22Rv1 (cell line): Measurements from ENCODE around the gene CCDC190.

Experiments used
- ZFX ChIP-seq: fragments of 450-650 bp; IDR thresholded peaks from 2 replicates; pipeline ENCODE4 v1.6.1; 2017; ENCODE audit warnings: antibody characterized with exemption, borderline replicate concordance
- TF ChIP-seq, protein P1 (sequence below): fragments of 450-650 bp; IDR thresholded peaks from 2 replicates; pipeline ENCODE4 v1.5.1; 2017; ENCODE audit warnings: mild to moderate bottlenecking

DNA sequence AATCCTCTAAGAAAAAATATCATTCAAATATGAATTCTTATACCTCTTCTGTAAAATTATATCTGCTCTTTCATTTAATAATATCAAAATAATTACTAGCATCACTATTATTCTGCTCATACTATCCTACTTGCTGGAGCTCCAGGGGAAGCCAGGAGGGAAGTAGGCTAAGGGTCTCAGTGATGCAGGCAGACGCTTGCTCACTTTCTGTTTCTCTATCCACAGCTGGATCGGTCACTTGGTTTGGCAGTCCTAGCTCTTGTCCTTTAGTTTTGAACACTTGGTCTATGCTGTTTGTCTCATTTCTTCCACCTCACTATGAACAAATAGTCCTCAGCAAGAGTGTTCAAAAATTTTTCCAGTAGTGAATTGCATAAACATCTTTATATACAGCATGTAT is 11.3 kb downstream of the CCDC190 start:
- TF ChIP-seq, protein P1, sequence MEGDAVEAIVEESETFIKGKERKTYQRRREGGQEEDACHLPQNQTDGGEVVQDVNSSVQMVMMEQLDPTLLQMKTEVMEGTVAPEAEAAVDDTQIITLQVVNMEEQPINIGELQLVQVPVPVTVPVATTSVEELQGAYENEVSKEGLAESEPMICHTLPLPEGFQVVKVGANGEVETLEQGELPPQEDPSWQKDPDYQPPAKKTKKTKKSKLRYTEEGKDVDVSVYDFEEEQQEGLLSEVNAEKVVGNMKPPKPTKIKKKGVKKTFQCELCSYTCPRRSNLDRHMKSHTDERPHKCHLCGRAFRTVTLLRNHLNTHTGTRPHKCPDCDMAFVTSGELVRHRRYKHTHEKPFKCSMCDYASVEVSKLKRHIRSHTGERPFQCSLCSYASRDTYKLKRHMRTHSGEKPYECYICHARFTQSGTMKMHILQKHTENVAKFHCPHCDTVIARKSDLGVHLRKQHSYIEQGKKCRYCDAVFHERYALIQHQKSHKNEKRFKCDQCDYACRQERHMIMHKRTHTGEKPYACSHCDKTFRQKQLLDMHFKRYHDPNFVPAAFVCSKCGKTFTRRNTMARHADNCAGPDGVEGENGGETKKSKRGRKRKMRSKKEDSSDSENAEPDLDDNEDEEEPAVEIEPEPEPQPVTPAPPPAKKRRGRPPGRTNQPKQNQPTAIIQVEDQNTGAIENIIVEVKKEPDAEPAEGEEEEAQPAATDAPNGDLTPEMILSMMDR = no peak
- no peak for TF ChIP-seq ZFX
